Ishikawa (cell line): ENCODE measurements around the gene GOLGA8N.
A peak's percentile ranks its signal among the peaks of the same experiment; 100 is the strongest.

Experiments
- CEBPB ChIP-seq: IDR thresholded peaks from 2 replicates; pipeline ENCODE4 v1.6.1; 2012
- CREB1 ChIP-seq: IDR thresholded peaks from 2 replicates; pipeline ENCODE4 v1.6.1; 2012; ENCODE audit warnings: low read depth
- EGR1 ChIP-seq: IDR thresholded peaks from 2 replicates; pipeline ENCODE4 v1.6.1; 2012
- EP300 ChIP-seq: IDR thresholded peaks from 2 replicates; pipeline ENCODE4 v1.6.1; 2012; ENCODE audit warnings: borderline replicate concordance
- FOXM1 ChIP-seq: IDR thresholded peaks from 2 replicates; pipeline ENCODE4 v1.6.1; 2012; ENCODE audit warnings: low read depth, borderline replicate concordance
- NFIC ChIP-seq: IDR thresholded peaks from 2 replicates; pipeline ENCODE4 v1.6.1; 2012
- RAD21 ChIP-seq: IDR thresholded peaks from 2 replicates; pipeline ENCODE4 v1.6.1; 2012; ENCODE audit warnings: low read depth
- REST ChIP-seq: IDR thresholded peaks from 2 replicates; pipeline ENCODE4 v1.6.1; 2012; ENCODE audit warnings: low read depth, mild to moderate bottlenecking
- TAF1 ChIP-seq: IDR thresholded peaks from 2 replicates; pipeline ENCODE4 v1.6.1; 2012; ENCODE audit warnings: low read depth, mild to moderate bottlenecking
- TCF12 ChIP-seq: IDR thresholded peaks from 2 replicates; pipeline ENCODE4 v1.6.1; 2012; ENCODE audit warnings: low read depth
- TEAD4 ChIP-seq: IDR thresholded peaks from 2 replicates; pipeline ENCODE4 v1.6.1; 2012
- YY1 ChIP-seq: IDR thresholded peaks from 2 replicates; pipeline ENCODE4 v1.6.1; 2012; ENCODE audit warnings: low read depth
- ZBTB7A ChIP-seq: IDR thresholded peaks from 2 replicates; pipeline ENCODE4 v1.6.1; 2012; ENCODE audit warnings: low read depth
- TF ChIP-seq, protein P1 (sequence below): IDR thresholded peaks from 2 replicates; pipeline ENCODE4 v1.6.1; 2012
- TF ChIP-seq, protein P2 (sequence below): IDR thresholded peaks from 2 replicates; pipeline ENCODE4 v1.6.1; 2012

The GOLGA8N gene

DNA sequence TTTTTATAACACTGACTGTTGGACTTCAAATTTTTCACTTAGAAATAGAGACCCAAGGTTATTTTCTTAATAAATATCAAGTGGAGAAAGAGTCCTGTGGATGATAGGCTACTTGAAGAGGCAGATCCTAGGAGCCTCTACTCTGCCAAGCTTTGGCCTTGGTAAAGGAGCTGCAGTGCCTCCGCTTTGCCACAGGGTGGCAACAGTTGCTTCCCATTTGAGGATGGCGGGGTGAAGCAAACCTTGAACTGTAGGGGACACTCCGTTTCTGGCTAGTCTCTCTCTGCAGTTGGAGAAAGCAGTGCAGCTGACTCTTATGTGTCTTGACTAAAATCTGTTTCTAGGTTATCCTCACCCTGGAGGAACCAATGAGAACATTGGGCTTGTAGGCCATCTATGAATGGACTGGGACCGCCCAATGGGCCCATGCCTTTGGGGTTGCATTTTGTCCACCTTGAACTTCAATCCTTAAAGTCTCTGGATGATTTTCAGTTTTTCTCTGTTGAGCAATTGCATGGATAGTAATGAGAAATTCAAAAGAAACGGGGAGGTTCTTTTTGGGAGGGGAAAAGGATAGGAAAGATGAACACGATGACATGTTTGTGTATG lies 58.1 kb downstream of the GOLGA8N start:
- TF ChIP-seq NFIC, result no peak
- peak; percentile 69 for TF ChIP-seq RAD21

GRCh38 chr15:32652178-32652577 lies 58.9 kb downstream of the GOLGA8N start:
- no peak for TF ChIP-seq TEAD4
- no peak for TF ChIP-seq TCF12
- no peak for TF ChIP-seq EP300
- no peak for TF ChIP-seq FOXM1
- no peak for TF ChIP-seq NFIC

- TF ChIP-seq FOXM1 (no peak), TAF1 (no peak), TEAD4 (no peak), ZBTB7A (no peak), TCF12 (no peak), RAD21 (no peak), EP300 (no peak), EGR1 (no peak), YY1 (no peak), CREB1 (no peak), NFIC (no peak), CEBPB (no peak), REST (no peak)
- TF ChIP-seq, protein P1, sequence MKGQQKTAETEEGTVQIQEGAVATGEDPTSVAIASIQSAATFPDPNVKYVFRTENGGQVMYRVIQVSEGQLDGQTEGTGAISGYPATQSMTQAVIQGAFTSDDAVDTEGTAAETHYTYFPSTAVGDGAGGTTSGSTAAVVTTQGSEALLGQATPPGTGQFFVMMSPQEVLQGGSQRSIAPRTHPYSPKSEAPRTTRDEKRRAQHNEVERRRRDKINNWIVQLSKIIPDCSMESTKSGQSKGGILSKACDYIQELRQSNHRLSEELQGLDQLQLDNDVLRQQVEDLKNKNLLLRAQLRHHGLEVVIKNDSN, result no peak
- TF ChIP-seq, protein P2, sequence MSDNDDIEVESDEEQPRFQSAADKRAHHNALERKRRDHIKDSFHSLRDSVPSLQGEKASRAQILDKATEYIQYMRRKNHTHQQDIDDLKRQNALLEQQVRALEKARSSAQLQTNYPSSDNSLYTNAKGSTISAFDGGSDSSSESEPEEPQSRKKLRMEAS, result no peak
These were observed 62.8 kb downstream of the GOLGA8N start for GRCh38 chr15:32656091-32656490.

- TF ChIP-seq FOXM1 (no peak), NFIC (no peak)
These were observed 63.2 kb downstream of the GOLGA8N start for GRCh38 chr15:32656496-32656895.
